Pancreas (tissue), 10 donors: ENCODE measurements around the gene LILRA2. TPM values are rescaled to one million over a fixed set of nuclear protein-coding genes. Genes with fewer than 3 reads are reported as not detected.
A peak's percentile ranks its signal among the peaks of the same experiment; 100 is the strongest.

ENCODE experiments used
- ATAC-seq, 4 donors: fragments of 200-7000 bp; cut with Tn5 transposase; one replicate each; pipeline versions ENCODE4 v1.8.0 to v1.9.1; 2020; ENCODE audit warnings: mild to moderate bottlenecking in 4 of 4, moderate library complexity in 4 of 4
- DNase-seq, 6 donors: peaks; one replicate each; pipeline ENCODE4 v3.0.0-alpha.2; 2020
- FAIRE-seq: peaks from 2 replicates; lab custom pipeline; 2012; peaks lifted over from hg19 to GRCh38; lab: Jason Lieb, UNC
- H3K27ac ChIP-seq, 4 donors: fragments of 200-600 bp; sonication (generic); 1 replicate in 3 of 4; 2 replicates in 1 of 4; pipeline versions ENCODE4 v1.5.0 to v1.8.0; 2020
- H3K27me3 ChIP-seq, 4 donors: fragments of 200-600 bp; one replicate each; pipeline ENCODE4 v1.8.0; 2021
- H3K36me3 ChIP-seq, 3 donors: fragments of 200-600 bp; sonication (generic) in 1 of 3; one replicate each; pipeline versions ENCODE4 v1.5.0 to v1.8.0; 2020 to 2021
- H3K4me1 ChIP-seq, 3 donors: fragments of 200-600 bp; one replicate each; pipeline ENCODE4 v1.8.0; 2021
- H3K4me3 ChIP-seq, 4 donors: fragments of 200-600 bp; sonication (generic) in 2 of 4; one replicate each; pipeline versions ENCODE4 v1.5.0 to v1.8.0; 2020 to 2021
- H3K9me3 ChIP-seq, 4 donors: fragments of 200-600 bp; one replicate each; pipeline ENCODE4 v1.8.0; 2021
- WGBS, 2 donors: extraction: QIAGEN DNeasy Blood & Tissue Kit; methylation state at CpG; one replicate each; pipeline ENCODE4 v1.1.7; 2013; 5-methylcytosine and 5-hydroxymethylcytosine counted together
- intact Hi-C, 3 donors: fragments of 100-400 bp; cut with DNase I; formaldehyde crosslinking; loops; one replicate each; pipeline versions ENCODE4 v1.11.1 to v1.14.2; 2022
- polyA plus RNA-seq, 2 donors: library from polyadenylated mRNA; stranded (reverse); fragments of 200-250 nt; gene quantifications; one replicate each; pipeline ENCODE4 v1.2.3, GENCODE V29; 2013
- total RNA-seq, 6 donors: library from RNA; stranded (reverse); fragmentation: NEBNext Ultra II Directional in 4 of 6; extraction: Animal tissue kit (Norgen Biotek cat#: 25700) in 4 of 6; gene quantifications; one replicate each; pipeline versions ENCODE4 v1.2.1 to v1.2.4, GENCODE V29; 2021 to 2023
- TF ChIP-seq, protein P1 (sequence below), 4 donors: fragments of 200-600 bp; sonication (generic) in 3 of 4; IDR thresholded peaks; one replicate each; pipeline versions ENCODE4 v1.5.0 to v1.8.0; 2021; ENCODE audit warnings: antibody characterized with exemption in 4 of 4
- donor health status: healthy with polysubstance abuse.
- donor health status: DM: no; HTN: no; CAD: no; lungs with moderate emphysema.
- donor health status: DM: no; HTN: no; CAD: no.
- donor health status: control.
- donor health status: control.
- donor health status: Bipolar disorder and iron deficiency.
- donor health status: DM: yes; HTN: yes; CAD: no.
- donor health status: DM: no; HTN: no; CAD: no.
- donor health status: DM: no; HTN: no; CAD: no.
- donor health status: DM: yes; HTN: yes; CAD: no.

The LILRA2 gene
- total RNA-seq (1 to 10 TPM in 3 of 6 donors, under 1 TPM in 3; 0.19 to 4.2 (median 0.89) TPM), polyA plus RNA-seq (under 1 TPM; 0.42 to 0.47 TPM)

DNA sequence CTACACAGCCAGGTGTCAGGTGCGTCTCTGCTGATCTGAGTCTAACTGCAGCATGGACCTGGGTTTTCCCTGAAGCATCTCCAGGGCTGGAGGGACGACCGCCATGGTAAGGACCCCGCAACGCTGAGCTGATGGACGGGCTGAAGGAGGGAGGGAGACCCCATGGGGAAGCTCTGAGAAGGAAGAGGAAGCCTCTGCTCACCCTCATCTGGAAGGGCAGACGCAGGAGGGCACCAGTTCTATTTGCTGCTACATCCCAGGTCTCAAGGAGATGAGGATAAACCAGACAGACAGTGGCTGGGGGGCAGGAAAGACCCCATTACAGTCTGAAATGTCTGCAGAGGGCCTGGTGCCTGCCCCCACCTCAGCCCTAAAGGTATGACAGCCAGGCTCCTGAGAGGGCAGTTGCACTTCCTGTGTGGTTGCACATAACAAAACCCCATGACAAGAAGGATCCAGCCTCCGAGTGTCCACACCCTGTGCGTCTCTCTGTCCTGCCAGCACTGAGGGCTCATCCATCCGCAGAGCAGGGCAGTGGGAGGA is at the start of gene LILRA2:
TSS of gene LILRA2 (plus strand) at position 461 of the 543 bp plus-strand sequence. CDS start 89 bp downstream, outside the sequence.
- Histone ChIP-seq H3K4me1 (no peaks in the 10 kb centered on the region), H3K27ac (no peak within 1 kb of the TSS), H3K9me3 (no peaks in the 10 kb centered on the region), H3K27me3 (no peaks in the 10 kb centered on the region), H3K4me3 (no peak within 1 kb of the TSS), H3K36me3 (no peaks in the 10 kb centered on the region)
- TF ChIP-seq, protein P1, sequence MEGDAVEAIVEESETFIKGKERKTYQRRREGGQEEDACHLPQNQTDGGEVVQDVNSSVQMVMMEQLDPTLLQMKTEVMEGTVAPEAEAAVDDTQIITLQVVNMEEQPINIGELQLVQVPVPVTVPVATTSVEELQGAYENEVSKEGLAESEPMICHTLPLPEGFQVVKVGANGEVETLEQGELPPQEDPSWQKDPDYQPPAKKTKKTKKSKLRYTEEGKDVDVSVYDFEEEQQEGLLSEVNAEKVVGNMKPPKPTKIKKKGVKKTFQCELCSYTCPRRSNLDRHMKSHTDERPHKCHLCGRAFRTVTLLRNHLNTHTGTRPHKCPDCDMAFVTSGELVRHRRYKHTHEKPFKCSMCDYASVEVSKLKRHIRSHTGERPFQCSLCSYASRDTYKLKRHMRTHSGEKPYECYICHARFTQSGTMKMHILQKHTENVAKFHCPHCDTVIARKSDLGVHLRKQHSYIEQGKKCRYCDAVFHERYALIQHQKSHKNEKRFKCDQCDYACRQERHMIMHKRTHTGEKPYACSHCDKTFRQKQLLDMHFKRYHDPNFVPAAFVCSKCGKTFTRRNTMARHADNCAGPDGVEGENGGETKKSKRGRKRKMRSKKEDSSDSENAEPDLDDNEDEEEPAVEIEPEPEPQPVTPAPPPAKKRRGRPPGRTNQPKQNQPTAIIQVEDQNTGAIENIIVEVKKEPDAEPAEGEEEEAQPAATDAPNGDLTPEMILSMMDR (IDR thresholded peaks at IDR 0.05) = no peak
- intact Hi-C loops = no loop called here
- ATAC-seq (peak in 2 of 4 donors; percentile 44 to 68), FAIRE-seq (no peak), DNase-seq (no peak)
- 33 to 42% methylated on average over 10 of the region's 10 CpGs for WGBS, 2 donors

DNA sequence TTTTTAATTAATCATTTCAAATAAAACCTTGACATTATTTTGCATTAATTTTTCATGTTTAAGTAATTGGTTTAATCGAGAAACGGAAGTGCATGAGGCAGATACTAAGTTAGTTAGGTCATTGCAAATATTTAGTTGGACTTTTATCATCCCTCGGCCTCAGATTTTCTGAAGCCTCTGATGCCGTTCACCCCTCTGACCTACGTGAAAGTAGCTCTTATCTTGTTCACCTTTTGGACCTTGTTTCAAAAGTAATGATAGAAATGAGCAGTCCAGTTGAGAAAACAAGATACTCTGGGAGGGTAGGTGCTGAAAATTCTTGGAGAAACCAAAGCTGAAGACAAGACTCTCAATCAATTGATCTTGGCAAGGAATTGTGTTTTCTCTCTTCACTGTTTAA is 48.0 kb upstream of the LILRA2 start:
- intact Hi-C loops = no loop called here
- Histone ChIP-seq H3K27ac (no peak overlapping the region), H3K9me3 (no peaks in the 10 kb centered on the region), H3K4me3 (no peak overlapping the region), H3K4me1 (no peaks in the 10 kb centered on the region), H3K36me3 (no peaks in the 10 kb centered on the region), H3K27me3 (peaks cover 0 to 6% (median 0%) of the 10 kb centered on the region in 4 donors)
- no peak for DNase-seq
- no peak for FAIRE-seq
- WGBS, 2 donors = 41% methylated on average over 5 of the region's 5 CpGs
- TF ChIP-seq, protein P1 (IDR thresholded peaks at IDR 0.05) = no peak
- no peak for ATAC-seq

DNA sequence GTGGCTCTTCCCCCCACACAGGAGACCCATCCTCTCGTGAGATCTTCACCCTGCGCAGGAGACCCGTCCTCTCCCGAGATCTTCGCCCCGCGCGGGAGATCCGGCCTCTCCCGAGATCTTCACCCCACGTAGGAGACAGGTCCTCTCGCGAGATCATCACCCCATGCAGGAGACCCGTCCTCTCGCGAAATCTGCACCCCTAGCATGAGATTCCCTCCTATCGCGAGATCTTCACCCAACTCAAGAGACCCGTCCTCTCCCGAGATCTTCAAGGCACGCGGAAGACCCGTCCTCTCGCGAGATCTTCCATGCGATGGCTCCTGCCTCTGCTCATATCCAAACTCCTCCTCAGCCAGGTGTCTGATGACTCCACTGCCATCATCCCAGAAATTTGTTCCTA is 46.6 kb upstream of the LILRA2 start:
- DNase-seq (no peak), ATAC-seq (no peak), FAIRE-seq (no peak)
- Histone ChIP-seq H3K4me1 (no peaks in the 10 kb centered on the region), H3K27ac (no peak overlapping the region), H3K36me3 (no peaks in the 10 kb centered on the region), H3K9me3 (no peaks in the 10 kb centered on the region), H3K27me3 (peaks cover 0 to 6% (median 0%) of the 10 kb centered on the region in 4 donors), H3K4me3 (no peak overlapping the region)
- TF ChIP-seq, protein P1 (IDR thresholded peaks at IDR 0.05) = no peak
- 76 to 84% methylated on average over 26 of the region's 26 CpGs for WGBS, 2 donors
- intact Hi-C loops = no loop called here

DNA sequence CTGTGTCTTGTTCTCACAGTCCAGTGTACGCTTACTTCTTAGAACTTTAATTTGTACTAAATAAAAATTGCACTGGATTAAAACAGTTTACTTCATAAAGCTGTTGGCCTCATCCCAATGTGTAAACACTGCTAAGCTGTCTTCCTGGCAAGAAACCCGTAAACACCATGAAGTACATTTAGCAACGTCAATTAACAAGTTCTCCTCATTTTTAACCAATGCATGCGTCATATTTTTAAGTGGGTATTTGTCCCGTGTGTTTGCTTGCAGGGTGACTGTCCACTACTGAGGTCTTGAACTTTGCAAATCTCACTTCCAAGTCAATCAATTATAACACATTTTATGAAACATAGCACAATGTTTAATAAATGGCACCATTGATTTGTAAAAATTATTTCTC is 42.7 kb upstream of the LILRA2 start:
- Histone ChIP-seq H3K36me3 (no peaks in the 10 kb centered on the region), H3K9me3 (no peaks in the 10 kb centered on the region), H3K27ac (no peak overlapping the region), H3K27me3 (peaks cover 0 to 6% (median 0%) of the 10 kb centered on the region in 4 donors), H3K4me3 (no peak overlapping the region), H3K4me1 (no peaks in the 10 kb centered on the region)
- DNase-seq (no peak), ATAC-seq (no peak), FAIRE-seq (no peak)
- intact Hi-C loops = no loop called here
- TF ChIP-seq, protein P1 (IDR thresholded peaks at IDR 0.05) = no peak
- WGBS, 2 donors = 33 to 38% methylated on average over 5 of the region's 5 CpGs

DNA sequence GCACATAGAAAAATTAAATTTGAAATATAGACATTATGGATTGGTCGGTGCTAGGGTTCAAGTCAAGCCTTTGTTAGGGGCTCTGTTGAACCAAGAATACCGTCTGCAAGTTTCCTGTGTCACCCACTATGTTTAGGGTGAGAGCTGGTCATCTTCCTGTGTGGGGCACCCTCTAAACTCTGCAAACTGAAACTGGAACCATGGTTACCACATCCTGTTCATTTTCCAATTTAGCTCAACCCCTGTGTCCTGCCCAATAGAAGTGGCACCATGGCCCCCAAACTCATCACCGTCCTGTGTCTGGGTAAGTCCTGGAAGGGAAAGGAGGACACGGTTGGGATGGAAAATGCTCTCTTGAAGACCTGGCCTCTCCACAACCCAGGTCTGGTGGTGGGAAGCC is 41.1 kb upstream of the LILRA2 start:
- no peak for ATAC-seq
- TF ChIP-seq, protein P1 (IDR thresholded peaks at IDR 0.05) = no peak
- Histone ChIP-seq H3K27ac (no peak overlapping the region), H3K9me3 (no peaks in the 10 kb centered on the region), H3K27me3 (peaks cover 0 to 6% (median 0%) of the 10 kb centered on the region in 4 donors), H3K36me3 (no peaks in the 10 kb centered on the region), H3K4me1 (no peaks in the 10 kb centered on the region), H3K4me3 (no peak overlapping the region)
- no peak for DNase-seq
- FAIRE-seq = no peak
- intact Hi-C loops = no loop called here
- 45 to 58% methylated on average over 4 of the region's 4 CpGs for WGBS, 2 donors
